ENCODE measurements around the gene PTPRT.

GRCh38 chr20:43032459-43032858, 157.2 kb downstream of the PTPRT start:
- TF ChIP-seq POLR2AphosphoS5 (IDR thresholded peaks at IDR 0.05) (no peak), CTCF (IDR thresholded peaks at IDR 0.05) (no peak)

All from gastroesophageal sphincter (tissue), 3 donors.